K562 (cell line): ENCODE data around the gene CCDC69. TPM values are rescaled to one million over a fixed set of nuclear protein-coding genes. Genes with fewer than 3 reads are reported as not detected.

Experiments
- ATAC-seq: fragments of 200-7000 bp; cut with Tn5 transposase; 3 replicates; pipeline ENCODE4 v1.9.1; 2020; ENCODE audit warnings: moderate library complexity
- BruUV-seq: library from RNA; stranded (reverse); fragments of 400-500 nt; replicated peaks from 2 replicates; lab custom pipeline; 2021; lab: Mats Ljungman, UMichigan
- CTCF ChIA-PET: fragments of 300-600 bp; formaldehyde crosslinking; extraction: SDS; loops from one replicate; lab custom pipeline; 2021; ENCODE audit warnings: low intra/inter-chr PET ratio; lab: Yijun Ruan, JAX
- POLR2A ChIA-PET: fragments of 300-600, 350-650 bp; sonication (Branson Sonifier 250); formaldehyde crosslinking; extraction: SDS; loops from one replicate; lab custom pipeline; 2021; ENCODE audit warnings: antibody characterized with exemption, inconsistent platforms; lab: Yijun Ruan, JAX
- DNase-seq, 4 experiments: peaks; one replicate each; pipeline versions ENCODE4 v3.0.0 to v3.0.0-alpha.2; 2011 to 2018; ENCODE audit warnings: low spot score in 3 of 4, mixed read lengths in 3 of 4; ENCODE audit errors: extremely low read depth in 1 of 4
- FAIRE-seq: peaks from 2 replicates; lab custom pipeline; 2011; peaks lifted over from hg19 to GRCh38; lab: Jason Lieb, UNC
- H2AFZ ChIP-seq: 2 replicates; pipeline ENCODE4 v1.6.0; 2011; ENCODE audit warnings: low read depth, low read length, control low read depth, inconsistent platforms
- H3K27ac ChIP-seq: fragments of 200-600 bp; 3 replicates; pipeline ENCODE4 v1.8.0; 2011; ENCODE audit warnings: low read depth, mild to moderate bottlenecking, control low read depth, inconsistent platforms, low read length, moderate library complexity, mixed read lengths; ENCODE audit errors: extremely low read depth
- H3K27me3 ChIP-seq, 2 experiments: fragments of 300-600 bp in 1 of 2; 2 replicates in 1 of 2; 3 replicates in 1 of 2; pipeline versions ENCODE4 v1.6.0 to v1.8.0; 2011; ENCODE audit warnings: inconsistent platforms in 2 of 2, low read length in 2 of 2, mild to moderate bottlenecking in 1 of 2, mixed read lengths in 1 of 2, moderate library complexity in 1 of 2; ENCODE audit not compliant: control insufficient read depth in 2 of 2, insufficient read depth in 2 of 2
- H3K36me3 ChIP-seq: fragments of 300-600 bp; 3 replicates; pipeline ENCODE4 v1.8.0; 2011; ENCODE audit warnings: mild to moderate bottlenecking, low read length, inconsistent platforms; ENCODE audit not compliant: control insufficient read depth, insufficient read depth
- H3K4me1 ChIP-seq, 2 experiments: fragments of 200-600 bp in 1 of 2; replicated peaks in 1 of 2; 2 replicates in 1 of 2; 3 replicates in 1 of 2; pipeline versions ENCODE4 v1.5.1 to v1.8.0; 2011; ENCODE audit warnings: inconsistent platforms in 2 of 2, low read length in 2 of 2, mild to moderate bottlenecking in 1 of 2, mixed read lengths in 1 of 2, moderate library complexity in 1 of 2; ENCODE audit not compliant: control insufficient read depth in 2 of 2, insufficient read depth in 2 of 2
- H3K4me2 ChIP-seq: 2 replicates; pipeline ENCODE4 v1.6.1; 2011; ENCODE audit warnings: low read length, control low read depth, inconsistent platforms, mixed read lengths; ENCODE audit not compliant: insufficient read depth
- H3K4me3 ChIP-seq: fragments of 200-600 bp; sonication (generic), shearing (Covaris generic); 2 replicates; pipeline ENCODE4 v1.5.1; 2016; ENCODE audit warnings: control low read depth, inconsistent platforms
- H3K79me2 ChIP-seq: fragments of 200-600 bp; 3 replicates; pipeline ENCODE4 v1.8.0; 2011; ENCODE audit warnings: low read length, inconsistent platforms; ENCODE audit not compliant: control insufficient read depth, insufficient read depth
- H3K9ac ChIP-seq, 2 experiments: 2 replicates each; pipeline versions ENCODE4 v1.6.0 to v1.6.1; 2011; ENCODE audit warnings: low read depth in 2 of 2, low read length in 2 of 2, control low read depth in 1 of 2, inconsistent platforms in 1 of 2, mild to moderate bottlenecking in 1 of 2, mixed read lengths in 1 of 2; ENCODE audit not compliant: insufficient read depth in 1 of 2
- H3K9me1 ChIP-seq: one replicate; pipeline ENCODE4 v1.6.0; 2011; ENCODE audit warnings: inconsistent platforms, mild to moderate bottlenecking, low read length, moderate library complexity; ENCODE audit not compliant: control insufficient read depth, insufficient read depth
- H3K9me3 ChIP-seq: replicated peaks from 2 replicates; pipeline ENCODE4 v1.5.1; 2011; ENCODE audit warnings: low read depth, low read length, inconsistent platforms; ENCODE audit not compliant: control insufficient read depth, insufficient read depth
- H4K20me1 ChIP-seq: replicated peaks from 2 replicates; pipeline ENCODE4 v1.6.1; 2011; ENCODE audit warnings: low read length, inconsistent platforms, mixed read lengths; ENCODE audit not compliant: control insufficient read depth, insufficient read depth
- DDX20 ChIP-seq: fragments of 450-650 bp; IDR thresholded peaks from 2 replicates; pipeline ENCODE4 v1.6.1; 2016; ENCODE audit warnings: missing genetic modification characterization, low read depth, mild to moderate bottlenecking, missing compliant biosample characterization, moderate library complexity
- GTF2F1 ChIP-seq: IDR thresholded peaks from 2 replicates; pipeline ENCODE4 v1.6.1; 2011; ENCODE audit warnings: low read depth, low read length, improper control_type of control experiment
- HDAC6 ChIP-seq: IDR thresholded peaks from 2 replicates; pipeline ENCODE4 v1.6.1; 2012; ENCODE audit warnings: low read depth, mild to moderate bottlenecking, control low read depth, inconsistent platforms, low read length, moderate library complexity
- JUNB ChIP-seq: fragments of 450-650 bp; formaldehyde crosslinking; conservative IDR thresholded peaks from 2 replicates; pipeline ENCODE4 v1.4.0; 2020; ENCODE audit warnings: mild to moderate bottlenecking
- MXD1 ChIP-seq: fragments of 250-450 bp; sonication (Bioruptor Pico); IDR thresholded peaks from 2 replicates; pipeline ENCODE4 v1.8.0; 2021; ENCODE audit warnings: borderline replicate concordance, mild to moderate bottlenecking, moderate library complexity; ENCODE audit not compliant: poor library complexity, severe bottlenecking
- NCOR1 ChIP-seq: fragments of 450-650 bp; IDR thresholded peaks from 2 replicates; pipeline ENCODE4 v1.6.1; 2016; ENCODE audit warnings: mild to moderate bottlenecking, moderate library complexity
- NFE2 ChIP-seq: IDR thresholded peaks from 2 replicates; pipeline ENCODE4 v1.6.1; 2014; ENCODE audit warnings: antibody characterized with exemption, low read depth
- POLR3A ChIP-seq: IDR thresholded peaks from 2 replicates; pipeline ENCODE4 v1.6.1; 2011; ENCODE audit warnings: borderline replicate concordance, mild to moderate bottlenecking, moderate library complexity; ENCODE audit not compliant: insufficient read length, insufficient read depth; ENCODE audit errors: extremely low read depth
- PRDM10 ChIP-seq: fragments of 450-650 bp; IDR thresholded peaks from 2 replicates; pipeline ENCODE4 v1.6.1; 2018; ENCODE audit not compliant: partially characterized antibody
- RBBP5 ChIP-seq: fragments of 200-600 bp; sonication (generic); IDR thresholded peaks from 2 replicates; pipeline ENCODE4 v1.6.1; 2012; ENCODE audit warnings: borderline replicate concordance, mild to moderate bottlenecking, low read length, control low read depth, inconsistent platforms; ENCODE audit not compliant: insufficient read depth, poor library complexity, severe bottlenecking
- ZHX1 ChIP-seq: fragments of 150-350 bp; conservative IDR thresholded peaks from 2 replicates; pipeline ENCODE4 v1.6.1; 2014; ENCODE audit warnings: low read length
- ZNF23 ChIP-seq: fragments of 250-450 bp; sonication (Bioruptor Pico); IDR thresholded peaks from 2 replicates; pipeline ENCODE4 v1.4.0; 2020; ENCODE audit warnings: mild to moderate bottlenecking
- ZNF436 ChIP-seq: fragments of 250-450, 450-650 bp; sonication (Bioruptor Pico); formaldehyde crosslinking; IDR thresholded peaks from 2 replicates; pipeline ENCODE4 v1.7.0; 2020; ENCODE audit warnings: mild to moderate bottlenecking
- ZNF79 ChIP-seq: fragments of 250-450 bp; sonication (Bioruptor Pico); IDR thresholded peaks from 2 replicates; pipeline ENCODE4 v1.4.0; 2020; ENCODE audit warnings: low read depth, mild to moderate bottlenecking, moderate library complexity
- WGBS: fragments of 100-300 bp; shearing (Covaris generic); methylation state at CpG from one replicate; pipeline ENCODE4 v1.1.6; 2016; ENCODE audit warnings: low coverage, mixed read lengths; ENCODE audit not compliant: insufficient coverage; ENCODE audit errors: missing lambda C conversion rate; 5-methylcytosine and 5-hydroxymethylcytosine counted together
- in situ Hi-C: fragments of 300-500 bp; cut with MboI; formaldehyde crosslinking; loops from 4 replicates; pipeline ENCODE4 v1.15.0; 2018; ENCODE audit warnings: inconsistent platforms, mixed read lengths
- intact Hi-C: fragments of 100-400 bp; cut with micrococcal nuclease; formaldehyde crosslinking; loops from 2 replicates; pipeline ENCODE4 v1.14.2; 2022
- polyA plus RNA-seq, 8 experiments: library from polyadenylated mRNA; depleted of rRNA in 4 of 8; stranded (reverse) in 5 of 8; unstranded in 3 of 8; fragments of >200 nt; fragmentation: Nextera tagmentation in 2 of 8; fragmentation: Illumina TruSeq in 1 of 8; extraction: Ambion mirVana in 2 of 8; extraction: Trizol in 1 of 8; gene quantifications; 2 replicates each; pipeline versions ENCODE4 v1.2.1 to v1.2.3, GENCODE V29; 2011 to 2014; ENCODE audit warnings: inconsistent platforms in 1 of 8, missing spikeins in 1 of 8
- total RNA-seq, 7 experiments: library from RNA; depleted of rRNA in 6 of 7; stranded (reverse); fragments of >200 nt in 6 of 7; fragmentation: Illumina TruSeq in 2 of 7; extraction: Trizol in 2 of 7; gene quantifications; 2 replicates each; pipeline versions ENCODE4 v1.2.1 to v1.2.3, GENCODE V29; 2011 to 2021; ENCODE audit warnings: low replicate concordance in 1 of 7

The CCDC69 gene
- total and polyA plus RNA-seq, 9 of the 15 experiments (the other 6 are each of a cell fraction or from before 2014, with no cell fraction given) = 0.65 to 12.2 (median 7.6) TPM

GRCh38 chr5:151230048-151230680 lies 6.3 kb upstream of the CCDC69 start:
- Histone ChIP-seq H4K20me1 (no peaks in the 10 kb centered on the region), H3K9ac (no peak overlapping the region), H3K4me1 (no peaks in the 10 kb centered on the region; a peak in 1 of 5 replicates), H3K4me3 (no peak overlapping the region), H3K27ac (no peak overlapping the region), H3K4me2 (no peak overlapping the region), H2AFZ (0 out of 2 replicates have a peak overlapping the region, but pooled peaks have one; percentile 42), H3K27me3 (peaks cover 5 to 20% of the 10 kb centered on the region in 2 experiments), H3K9me1 (no peaks in the 10 kb centered on the region), H3K79me2 (no peaks in the 10 kb centered on the region), H3K9me3 (no peaks in the 10 kb centered on the region), H3K36me3 (no peaks in the 10 kb centered on the region)
- no peak for FAIRE-seq
- 13% methylated on average over 6 of the region's 6 CpGs for WGBS
- CTCF ChIA-PET = no interaction called here
- intact Hi-C loops = no loop called here
- POLR2A ChIA-PET = interaction anchor here (0.9 kb wide), 1 partner anchor 11 kb away, joined by 3 read pairs; no protein-coding TSS in a partner anchor
- BruUV-seq = no TSS peak
- no peak for ATAC-seq
- DNase-seq = no peak
- in situ Hi-C loops = no loop called here
- TF ChIP-seq NCOR1 (no peak), POLR3A (no peak), RBBP5 (no peak), PRDM10 (no peak), DDX20 (tag) (no peak), ZHX1 (no peak), JUNB (CRISPR knock-in tag) (no peak), MXD1 (CRISPR knock-in tag) (no peak), GTF2F1 (no peak), NFE2 (no peak), HDAC6 (no peak), ZNF436 (CRISPR knock-in tag) (no peak), ZNF23 (CRISPR knock-in tag) (no peak), ZNF79 (CRISPR knock-in tag) (no peak)
